G401 (cell line): ENCODE data around the gene TRAPPC10. TPM values are rescaled to one million over a fixed set of nuclear protein-coding genes. Genes with fewer than 3 reads are reported as not detected.

Experiments
- DNase-seq: peaks from one replicate; pipeline ENCODE4 v3.0.0-alpha.2; 2015; ENCODE audit warnings: low spot score
- in situ Hi-C: cut with HindIII; loops from 2 replicates; pipeline ENCODE4 v1.10.0; 2016; ENCODE audit warnings: low sequenced_read_pairs, mixed read lengths
- total RNA-seq: library from RNA; depleted of rRNA; stranded (reverse); fragments of >200 nt; shearing (Covaris generic); gene quantifications from 2 replicates; pipeline ENCODE4 v1.2.3, GENCODE V29; 2014

Gene TRAPPC10
- total RNA-seq, 1 experiment from 2014 or later = 15.4 TPM

DNA sequence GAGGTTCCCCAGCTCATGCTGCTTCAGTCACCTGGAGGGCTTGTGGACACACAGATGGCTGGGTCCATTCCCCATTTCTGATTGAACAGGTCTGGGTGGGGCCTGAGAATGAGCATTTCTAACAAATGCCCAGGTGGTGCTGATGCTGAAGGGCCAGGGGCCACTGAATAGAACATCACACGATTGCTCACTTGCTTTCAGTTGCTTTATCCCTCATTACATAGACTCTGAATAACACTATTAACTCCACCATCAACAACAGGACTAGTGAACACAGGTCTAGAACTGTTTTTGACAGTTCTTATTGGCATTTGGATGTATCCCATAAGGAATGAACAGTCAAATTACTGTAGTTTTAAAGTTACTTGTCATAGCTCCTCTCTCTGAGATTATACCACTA is 12.1 kb downstream of the TRAPPC10 start:
- in situ Hi-C loops = no loop called here
- no peak for DNase-seq

DNA sequence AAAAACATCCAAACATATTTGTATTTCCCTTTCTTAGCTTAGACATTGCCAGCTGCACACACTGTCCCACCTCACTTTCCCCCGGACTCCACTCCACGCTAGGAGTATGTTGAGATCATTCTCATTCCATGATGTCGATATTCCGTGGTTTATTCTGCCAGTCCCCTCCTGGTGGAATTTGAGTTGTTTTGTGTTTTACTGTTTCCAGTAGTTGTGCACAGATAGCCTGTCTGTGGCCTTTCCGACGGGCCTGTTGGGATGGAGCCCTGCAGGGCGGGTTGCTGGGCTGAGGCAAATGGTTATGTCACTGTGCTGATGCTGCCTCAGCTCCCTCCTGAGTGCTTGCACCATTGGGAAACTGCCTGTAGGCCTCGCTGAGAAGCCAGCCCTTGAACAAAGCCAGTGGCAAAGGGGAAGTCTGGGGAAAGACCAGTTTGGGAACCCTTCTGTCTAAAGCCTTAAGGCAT is 12.8 kb downstream of the TRAPPC10 start:
- in situ Hi-C loops = no loop called here

GRCh38 chr21:44027607-44028286 is 15.6 kb downstream of the TRAPPC10 start:
- in situ Hi-C loops = no loop called here
- DNase-seq = no peak

More for the DNA sequence above, 12.8 kb downstream of the TRAPPC10 start:
- no peak for DNase-seq

GRCh38 chr21:44028287-44028659 is 16.2 kb downstream of the TRAPPC10 start:
- DNase-seq = no peak
- in situ Hi-C loops = no loop called here

GRCh38 chr21:44029460-44030087 is 17.5 kb downstream of the TRAPPC10 start:
- in situ Hi-C loops = no loop called here

GRCh38 chr21:44035244-44035643 is 23.1 kb downstream of the TRAPPC10 start:
- in situ Hi-C loops = no loop called here

More at GRCh38 chr21:44029460-44030087, 17.5 kb downstream of the TRAPPC10 start:
- DNase-seq = no peak

GRCh38 chr21:44038063-44038462 is 26.0 kb downstream of the TRAPPC10 start:
- in situ Hi-C loops = no loop called here
- DNase-seq = no peak

More at GRCh38 chr21:44035244-44035643, 23.1 kb downstream of the TRAPPC10 start:
- DNase-seq = no peak

GRCh38 chr21:44039828-44040227 is 27.7 kb downstream of the TRAPPC10 start:
- in situ Hi-C loops = no loop called here
- DNase-seq = no peak

GRCh38 chr21:44043613-44044012 is 31.5 kb downstream of the TRAPPC10 start:
- in situ Hi-C loops = no loop called here
- DNase-seq = no peak

DNA sequence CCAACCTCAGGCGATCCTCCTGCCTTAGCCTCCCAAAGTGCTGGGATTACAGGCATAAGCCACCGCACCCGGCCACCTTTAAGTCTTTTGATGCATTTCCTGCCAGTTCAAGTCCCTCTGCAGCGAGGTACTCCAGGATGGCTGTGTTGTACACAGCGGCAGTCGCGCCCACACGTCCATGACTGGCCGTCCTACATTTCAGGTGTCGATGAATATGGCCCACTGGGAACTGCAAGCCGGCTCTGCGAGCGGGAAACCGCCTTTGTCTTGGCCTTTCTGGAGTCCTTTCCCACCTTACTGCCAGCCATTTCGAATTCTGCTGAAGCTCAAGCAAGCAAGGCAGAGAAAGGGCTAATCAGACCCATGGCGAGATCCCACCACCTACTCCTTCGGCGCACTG is 34.6 kb downstream of the TRAPPC10 start:
- in situ Hi-C loops = no loop called here

DNA sequence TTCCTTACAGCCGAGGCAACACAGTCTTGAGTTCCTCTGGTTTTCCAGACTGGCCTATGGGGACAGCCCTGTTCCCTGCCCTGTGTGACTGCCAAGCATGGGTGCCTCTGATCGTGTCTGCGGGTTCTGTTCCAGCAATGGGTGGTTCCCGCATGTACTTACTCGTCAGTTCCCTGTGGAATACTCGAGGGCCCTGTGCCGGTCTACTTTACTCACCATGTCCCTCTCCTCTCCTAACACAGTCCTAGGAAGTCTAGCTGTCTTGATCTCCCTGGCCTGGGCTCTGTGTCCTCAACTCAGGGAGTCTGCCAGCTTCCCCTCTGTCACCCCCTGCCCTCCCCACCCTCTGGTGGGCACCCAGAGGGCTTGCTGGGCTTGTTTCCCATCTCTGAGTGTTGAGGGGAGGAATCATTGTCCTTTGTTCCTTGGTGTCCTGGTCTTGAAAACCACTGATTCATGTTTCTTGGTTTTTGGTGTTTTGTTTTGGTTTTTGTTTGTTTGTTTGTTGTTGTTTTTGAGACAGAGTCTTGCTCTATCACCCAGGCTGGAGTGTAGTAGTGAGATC is 36.0 kb downstream of the TRAPPC10 start:
- in situ Hi-C loops = no loop called here
- DNase-seq = no peak

More for the DNA sequence above, 34.6 kb downstream of the TRAPPC10 start:
- DNase-seq = no peak

DNA sequence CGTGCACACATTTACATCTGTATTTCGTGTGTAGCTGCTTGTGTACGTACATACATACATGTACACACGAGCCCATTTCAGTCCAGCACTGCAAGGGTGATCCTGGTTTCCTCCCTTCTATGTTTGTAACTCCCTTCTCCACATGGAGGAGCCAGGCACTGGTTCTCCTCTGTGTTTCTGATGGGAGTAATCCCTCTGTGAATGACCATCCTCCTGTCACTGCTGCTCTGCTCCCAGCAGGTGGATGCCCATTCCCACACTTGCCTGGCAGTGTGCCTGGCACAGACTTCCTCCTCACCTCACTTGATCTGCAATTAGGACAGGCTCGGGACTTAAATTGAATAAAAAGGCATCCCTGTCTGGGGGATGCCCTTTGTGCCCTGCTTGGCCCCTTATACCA is 37.1 kb downstream of the TRAPPC10 start:
- in situ Hi-C loops = no loop called here
- DNase-seq = peak; percentile 87

DNA sequence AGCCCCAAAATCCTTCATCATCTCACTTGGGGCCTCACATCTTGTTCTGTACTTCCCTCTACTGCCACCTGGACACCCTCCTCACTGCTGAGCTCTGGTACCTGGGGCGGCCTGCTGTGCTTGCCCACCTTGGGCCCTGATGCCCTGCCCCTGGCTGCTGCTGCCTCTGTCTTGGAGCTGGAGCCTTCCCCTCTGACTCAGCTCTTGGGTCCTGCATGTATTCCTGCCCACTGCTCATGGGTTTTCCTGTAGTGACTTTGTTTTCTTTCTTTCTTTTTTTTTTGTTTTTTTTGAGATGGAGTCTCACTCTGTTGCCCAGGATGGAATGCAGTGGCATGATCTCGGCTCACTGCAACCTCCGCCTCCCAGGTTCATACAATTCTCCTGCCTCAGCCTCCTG is 37.5 kb downstream of the TRAPPC10 start:
- in situ Hi-C loops = no loop called here
- DNase-seq = no peak

DNA sequence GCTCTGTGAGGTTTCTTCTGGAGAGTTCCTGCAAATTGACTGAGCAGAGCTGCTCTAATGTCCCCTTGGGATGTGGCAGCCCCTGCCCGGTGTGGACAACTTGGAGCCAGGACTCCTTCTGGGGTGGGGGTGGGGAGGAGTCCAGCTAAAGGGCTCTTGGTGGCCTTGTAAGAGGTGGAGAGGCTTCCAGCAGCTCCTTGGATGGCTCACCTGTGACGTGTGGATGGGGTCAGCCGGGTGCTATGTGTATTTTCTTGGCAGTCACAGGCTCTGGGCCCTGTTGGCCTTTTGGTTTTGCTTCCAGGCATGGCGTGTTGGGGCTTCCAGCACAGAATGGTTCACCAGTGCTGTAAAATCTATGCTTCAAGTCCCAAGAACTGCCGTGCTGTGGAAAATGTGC is 38.2 kb downstream of the TRAPPC10 start:
- DNase-seq = no peak
- in situ Hi-C loops = no loop called here

GRCh38 chr21:44051462-44051941 is 39.4 kb downstream of the TRAPPC10 start:
- DNase-seq = peak; percentile 78
- in situ Hi-C loops = no loop called here

DNA sequence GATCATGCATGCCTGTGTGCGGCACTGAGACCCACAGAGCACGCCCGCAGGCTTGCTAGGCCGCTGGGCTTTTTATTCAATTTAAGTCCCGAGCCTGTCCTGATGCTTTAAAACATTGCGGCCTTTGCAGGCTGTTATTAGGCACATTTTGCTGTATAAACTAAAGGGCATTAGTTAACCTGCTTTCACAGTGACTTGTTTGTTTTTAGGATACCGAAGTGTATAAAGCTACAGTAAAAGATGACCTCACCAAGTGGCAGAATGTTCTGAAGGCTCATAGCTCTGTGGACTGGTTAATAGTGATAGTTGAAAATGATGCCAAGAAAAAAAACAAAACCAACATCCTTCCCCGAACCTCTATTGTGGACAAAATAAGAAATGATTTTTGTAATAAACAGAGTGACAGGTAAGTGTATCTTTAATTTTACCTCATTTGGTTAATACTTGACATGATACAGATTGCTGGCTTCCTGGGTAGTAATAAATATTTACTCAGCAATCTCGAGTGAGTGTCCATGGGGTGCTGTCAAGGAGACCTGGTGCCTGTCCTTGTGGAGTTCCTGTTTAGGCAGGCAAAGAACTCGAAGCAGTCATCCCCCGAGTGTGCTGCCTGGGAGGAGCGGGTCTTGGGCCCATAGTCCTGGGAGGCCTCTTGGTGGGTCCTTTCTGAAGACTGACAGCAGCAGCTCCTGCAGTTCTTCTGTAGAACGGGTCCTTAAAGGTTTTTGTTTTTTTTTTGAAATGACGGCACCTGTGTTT is 40.1 kb downstream of the TRAPPC10 start:
- peak; percentile 28 for DNase-seq
- in situ Hi-C loops = no loop called here

GRCh38 chr21:44052830-44053226 is 40.7 kb downstream of the TRAPPC10 start:
- in situ Hi-C loops = no loop called here
- peak; percentile 48 for DNase-seq

- no peak for DNase-seq
- in situ Hi-C loops = no loop called here
Measured at GRCh38 chr21:44053567-44053966, 41.5 kb downstream of the TRAPPC10 start.

DNA sequence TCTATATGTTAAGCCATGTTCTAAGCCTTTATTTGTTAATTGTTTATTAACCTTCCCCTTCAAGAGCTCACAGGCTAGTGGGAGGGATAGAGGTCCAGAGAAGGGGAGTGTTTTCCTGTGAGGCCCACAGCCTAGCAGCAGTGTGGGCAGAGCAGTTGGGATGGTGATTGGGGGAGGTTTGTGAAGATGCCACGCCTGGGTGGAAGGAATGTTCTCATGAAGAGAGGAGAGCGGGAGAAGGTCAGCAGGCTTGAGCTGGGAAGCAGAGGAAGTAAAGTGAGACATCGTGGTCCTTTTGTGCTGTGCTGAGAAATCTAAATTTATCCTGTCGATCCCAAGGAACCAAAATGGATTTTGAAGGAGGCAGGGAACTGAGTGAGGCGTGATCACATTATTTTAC is 42.6 kb downstream of the TRAPPC10 start:
- no peak for DNase-seq
- in situ Hi-C loops = no loop called here

DNA sequence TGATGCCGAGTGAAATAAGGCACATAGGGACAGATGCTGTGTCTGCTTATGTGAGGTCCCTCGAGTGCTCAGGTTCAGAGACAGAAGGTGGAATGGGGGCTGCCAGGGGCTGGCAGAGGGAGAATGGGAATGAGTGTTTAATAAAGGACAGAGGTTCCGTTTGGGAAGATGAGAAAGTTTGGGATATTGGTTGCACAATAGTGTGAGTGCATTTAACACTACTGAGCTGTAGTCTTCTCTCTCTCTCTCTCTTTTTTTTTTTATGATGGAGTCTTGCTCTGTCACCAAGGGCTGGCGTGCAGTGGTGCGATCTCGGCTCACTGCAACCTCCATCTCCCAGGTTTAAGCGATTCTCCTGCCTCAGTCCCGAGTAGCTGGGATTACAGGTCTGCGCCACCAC is 44.9 kb downstream of the TRAPPC10 start:
- DNase-seq = no peak
- in situ Hi-C loops = no loop called here
